ENCODE measurements around the gene PTPRH. TPM values are rescaled to one million over a fixed set of nuclear protein-coding genes. Genes with fewer than 3 reads are reported as not detected.

PTPRH gene
- total and polyA plus RNA-seq, 2 experiments from 2014 or later, result 2.3 to 3.0 TPM

DNA sequence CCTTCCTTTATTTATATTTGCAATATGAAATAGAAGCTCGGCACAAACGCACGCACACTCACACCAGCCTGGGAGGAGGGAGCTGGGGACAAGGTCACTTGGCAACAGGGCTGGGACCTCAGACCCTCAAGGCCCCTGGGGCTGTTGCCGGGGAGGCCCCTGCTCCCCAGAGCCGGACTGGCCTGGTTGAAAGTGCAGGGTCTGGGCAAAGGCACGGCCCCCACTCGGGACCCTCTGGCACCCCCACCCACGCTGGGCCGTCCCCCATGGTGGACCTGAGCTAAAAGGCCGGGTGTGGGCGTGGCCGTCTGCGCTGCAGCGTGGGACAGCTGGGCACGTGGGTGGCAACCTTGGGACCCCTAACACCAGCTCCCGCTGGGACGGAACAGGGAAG, 20.5 kb upstream of the PTPRH start:
- Histone ChIP-seq H3K27me3 (no peaks in the 10 kb centered on the region), H3K36me3 (peaks cover 12% of the 10 kb centered on the region), H3K27ac (peak overlapping the region; percentile 89), H3K4me1 (ENCODE audit: low read depth) (peaks cover 10% of the 10 kb centered on the region), H3K4me3 (no peak overlapping the region), H3K9me3 (ENCODE audit: low read depth) (no peaks in the 10 kb centered on the region)
- DNase-seq (ENCODE audit: low read depth in 1 of 2, low spot score in 1 of 2), result no peak
- TF ChIP-seq, protein P1, sequence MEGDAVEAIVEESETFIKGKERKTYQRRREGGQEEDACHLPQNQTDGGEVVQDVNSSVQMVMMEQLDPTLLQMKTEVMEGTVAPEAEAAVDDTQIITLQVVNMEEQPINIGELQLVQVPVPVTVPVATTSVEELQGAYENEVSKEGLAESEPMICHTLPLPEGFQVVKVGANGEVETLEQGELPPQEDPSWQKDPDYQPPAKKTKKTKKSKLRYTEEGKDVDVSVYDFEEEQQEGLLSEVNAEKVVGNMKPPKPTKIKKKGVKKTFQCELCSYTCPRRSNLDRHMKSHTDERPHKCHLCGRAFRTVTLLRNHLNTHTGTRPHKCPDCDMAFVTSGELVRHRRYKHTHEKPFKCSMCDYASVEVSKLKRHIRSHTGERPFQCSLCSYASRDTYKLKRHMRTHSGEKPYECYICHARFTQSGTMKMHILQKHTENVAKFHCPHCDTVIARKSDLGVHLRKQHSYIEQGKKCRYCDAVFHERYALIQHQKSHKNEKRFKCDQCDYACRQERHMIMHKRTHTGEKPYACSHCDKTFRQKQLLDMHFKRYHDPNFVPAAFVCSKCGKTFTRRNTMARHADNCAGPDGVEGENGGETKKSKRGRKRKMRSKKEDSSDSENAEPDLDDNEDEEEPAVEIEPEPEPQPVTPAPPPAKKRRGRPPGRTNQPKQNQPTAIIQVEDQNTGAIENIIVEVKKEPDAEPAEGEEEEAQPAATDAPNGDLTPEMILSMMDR (IDR thresholded peaks at IDR 0.05; ENCODE audit: low read depth, low read length), result no peak

DNA sequence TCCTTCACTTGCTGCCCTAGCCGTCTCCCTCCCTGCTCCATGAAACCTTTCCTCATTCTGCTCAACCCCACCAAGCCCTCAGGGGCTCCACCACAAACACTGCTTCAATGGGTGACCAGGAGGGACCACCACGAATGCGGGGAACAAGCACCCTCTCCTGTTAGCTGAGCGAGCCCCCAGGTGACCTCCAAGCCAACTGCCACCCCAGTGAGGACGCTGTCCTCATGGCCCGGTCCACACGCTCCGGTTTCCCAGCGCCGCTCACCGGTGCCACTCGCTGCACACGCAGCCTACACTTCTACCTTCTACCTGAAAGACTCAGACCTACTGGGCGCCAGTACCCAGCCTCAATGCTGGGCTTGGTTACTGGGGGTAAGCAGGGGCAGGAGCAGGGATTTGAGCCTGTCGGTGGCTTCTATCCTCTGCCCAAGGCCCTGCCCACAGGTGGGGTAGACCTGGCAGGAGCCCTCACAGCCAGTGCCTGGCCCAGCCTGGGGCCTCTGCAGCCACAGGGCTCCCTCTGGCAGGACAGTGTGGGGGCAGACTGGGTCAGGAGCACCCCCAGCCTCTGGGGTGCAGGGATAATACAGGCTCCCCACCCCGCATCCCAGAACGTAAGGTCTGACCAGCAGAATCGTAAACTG, 20.0 kb upstream of the PTPRH start:
- H3K9me3 ChIP-seq (ENCODE audit: low read depth), result no peaks in the 10 kb centered on the region
- H3K4me3 ChIP-seq, result no peak overlapping the region
- H3K4me1 ChIP-seq (ENCODE audit: low read depth), result peaks cover 10% of the 10 kb centered on the region
- H3K27me3 ChIP-seq, result no peaks in the 10 kb centered on the region
- H3K27ac ChIP-seq, result peak overlapping the region; percentile 89
- no peak for DNase-seq (ENCODE audit: low read depth in 1 of 2, low spot score in 1 of 2)
- peaks cover 12% of the 10 kb centered on the region for H3K36me3 ChIP-seq
- TF ChIP-seq, protein P1 (IDR thresholded peaks at IDR 0.05; ENCODE audit: low read depth, low read length), result no peak

DNA sequence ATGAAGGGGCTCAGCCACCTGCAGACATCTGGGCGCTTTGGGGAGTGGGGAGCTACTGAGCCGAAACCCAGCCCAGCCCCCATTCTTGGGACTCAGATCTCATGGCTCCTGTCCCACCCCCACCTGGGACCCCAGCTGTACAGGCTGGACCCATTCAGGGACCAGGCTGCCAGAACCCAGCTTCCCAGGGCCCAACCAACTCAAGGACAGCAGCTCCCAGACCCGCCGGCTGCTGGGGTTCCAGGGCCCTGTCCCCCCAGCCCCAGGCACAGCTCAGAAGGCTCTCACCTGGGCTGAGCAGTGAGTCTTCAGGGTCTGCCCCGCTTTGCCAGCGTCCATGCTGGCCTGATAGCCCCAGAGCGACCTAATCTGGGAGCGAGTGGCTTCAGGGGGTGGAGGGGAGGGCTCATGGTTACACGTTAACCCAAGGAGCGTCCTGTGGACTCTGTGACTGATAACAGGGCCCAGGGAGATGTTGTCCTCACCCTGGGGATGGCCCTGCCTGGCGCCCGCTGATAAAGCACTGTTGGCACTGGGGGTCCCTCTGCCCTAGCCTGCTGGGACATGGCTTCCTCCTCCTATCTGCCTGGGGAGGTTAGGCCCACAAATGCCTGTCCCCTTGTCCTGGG, 19.2 kb upstream of the PTPRH start, which contains the start of gene TMEM86B:
Gene TMEM86B (minus strand): TSS at position 361 of the 629 bp plus-strand sequence. CDS start 22 bp downstream, at position 339.
- Histone ChIP-seq H3K9me3 (ENCODE audit: low read depth) (no peaks in the 10 kb centered on the region), H3K36me3 (peaks cover 12% of the 10 kb centered on the region), H3K4me1 (ENCODE audit: low read depth) (peaks cover 10% of the 10 kb centered on the region), H3K4me3 (no peak within 1 kb of the TSS), H3K27me3 (no peaks in the 10 kb centered on the region), H3K27ac (peak within 1 kb of the TSS; percentile 89)
- no peak for DNase-seq (ENCODE audit: low read depth in 1 of 2, low spot score in 1 of 2)
- TF ChIP-seq, protein P1 (IDR thresholded peaks at IDR 0.05; ENCODE audit: low read depth, low read length), result no peak

DNA sequence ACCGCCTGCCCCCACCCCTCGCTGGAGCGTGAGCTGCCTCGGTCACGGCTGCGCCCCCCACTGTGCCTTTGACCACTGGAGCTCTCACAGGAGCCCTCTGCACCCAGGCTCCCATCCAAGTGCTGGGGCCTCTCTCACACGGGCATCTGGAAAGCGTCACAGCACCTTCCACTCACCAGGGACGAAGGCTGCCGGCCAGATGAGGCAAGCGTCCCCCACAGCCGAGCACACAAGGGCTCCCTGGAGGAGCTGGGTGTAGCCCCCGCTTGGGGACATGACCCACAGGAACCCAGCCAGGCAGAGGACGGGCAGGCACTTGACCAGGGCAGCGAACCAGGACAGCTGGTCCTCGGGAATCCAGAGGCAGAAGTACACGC, 18.7 kb upstream of the PTPRH start:
- no peaks in the 10 kb centered on the region for H3K27me3 ChIP-seq
- TF ChIP-seq, protein P1 (IDR thresholded peaks at IDR 0.05; ENCODE audit: low read depth, low read length), result no peak
- peak overlapping the region; percentile 89 for H3K27ac ChIP-seq
- H3K9me3 ChIP-seq (ENCODE audit: low read depth), result no peaks in the 10 kb centered on the region
- H3K4me1 ChIP-seq (ENCODE audit: low read depth), result peaks cover 10% of the 10 kb centered on the region
- DNase-seq (ENCODE audit: low read depth in 1 of 2, low spot score in 1 of 2), result peak in 1 of 2 donors; percentile 79
- H3K4me3 ChIP-seq, result no peak overlapping the region
- peaks cover 12% of the 10 kb centered on the region for H3K36me3 ChIP-seq

DNA sequence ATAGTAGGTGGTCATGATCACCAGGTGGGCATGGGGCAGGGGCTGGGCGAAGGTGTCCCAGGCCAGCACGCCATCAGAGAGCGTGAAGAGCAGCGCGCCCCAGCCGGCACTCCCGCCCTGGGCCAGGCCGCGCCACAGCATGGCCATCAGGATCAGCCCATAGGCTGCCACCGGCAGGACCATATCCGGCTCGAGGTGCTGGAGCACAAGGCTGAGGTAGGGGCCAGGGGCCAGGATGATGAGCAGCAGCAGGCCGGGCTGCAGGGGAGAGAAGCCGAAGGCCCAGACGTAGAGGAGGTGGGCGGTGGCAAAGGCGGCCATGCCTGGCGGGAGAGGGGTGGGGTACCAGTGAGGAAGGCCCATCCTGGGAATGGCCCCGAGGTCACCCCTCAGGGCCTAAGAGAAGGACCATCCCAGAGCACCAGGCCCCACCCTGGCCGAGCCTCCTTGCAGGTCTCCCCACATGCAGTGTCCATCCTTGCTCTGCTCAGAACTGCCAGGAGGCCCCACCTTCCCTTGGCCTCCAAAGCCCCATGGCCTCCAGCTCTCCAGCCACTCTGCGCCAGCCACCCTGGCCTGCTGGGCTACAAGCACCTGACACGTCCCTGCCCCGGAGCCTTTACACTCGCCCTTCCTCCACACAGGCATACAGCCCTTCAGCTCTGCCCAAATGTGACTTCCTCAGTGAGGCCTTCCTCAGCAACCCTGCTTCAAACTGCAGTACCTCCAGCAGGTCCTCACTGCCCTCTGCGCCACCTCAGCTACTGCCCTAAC, 18.1 kb upstream of the PTPRH start:
- H3K4me1 ChIP-seq (ENCODE audit: low read depth), result peaks cover 10% of the 10 kb centered on the region
- peak overlapping the region; percentile 89 for H3K27ac ChIP-seq
- no peak overlapping the region for H3K4me3 ChIP-seq
- H3K27me3 ChIP-seq, result no peaks in the 10 kb centered on the region
- no peaks in the 10 kb centered on the region for H3K9me3 ChIP-seq (ENCODE audit: low read depth)
- H3K36me3 ChIP-seq, result peaks cover 12% of the 10 kb centered on the region
- TF ChIP-seq, protein P1 (IDR thresholded peaks at IDR 0.05; ENCODE audit: low read depth, low read length), result no peak
- no peak for DNase-seq (ENCODE audit: low read depth in 1 of 2, low spot score in 1 of 2)

Data from cardiac muscle cell (in vitro differentiated cells and primary cell).